Ishikawa (cell line): ENCODE measurements around the gene MYH14.

ENCODE experiments used
- EP300 ChIP-seq: IDR thresholded peaks from 2 replicates; pipeline ENCODE4 v1.6.1; 2012; ENCODE audit warnings: borderline replicate concordance
- NFIC ChIP-seq: IDR thresholded peaks from 2 replicates; pipeline ENCODE4 v1.6.1; 2012
- TF ChIP-seq, protein P1 (sequence below): IDR thresholded peaks from 2 replicates; pipeline ENCODE4 v1.6.1; 2012
- TF ChIP-seq, protein P2 (sequence below): IDR thresholded peaks from 2 replicates; pipeline ENCODE4 v1.6.1; 2012; ENCODE audit warnings: low read depth, mild to moderate bottlenecking

DNA sequence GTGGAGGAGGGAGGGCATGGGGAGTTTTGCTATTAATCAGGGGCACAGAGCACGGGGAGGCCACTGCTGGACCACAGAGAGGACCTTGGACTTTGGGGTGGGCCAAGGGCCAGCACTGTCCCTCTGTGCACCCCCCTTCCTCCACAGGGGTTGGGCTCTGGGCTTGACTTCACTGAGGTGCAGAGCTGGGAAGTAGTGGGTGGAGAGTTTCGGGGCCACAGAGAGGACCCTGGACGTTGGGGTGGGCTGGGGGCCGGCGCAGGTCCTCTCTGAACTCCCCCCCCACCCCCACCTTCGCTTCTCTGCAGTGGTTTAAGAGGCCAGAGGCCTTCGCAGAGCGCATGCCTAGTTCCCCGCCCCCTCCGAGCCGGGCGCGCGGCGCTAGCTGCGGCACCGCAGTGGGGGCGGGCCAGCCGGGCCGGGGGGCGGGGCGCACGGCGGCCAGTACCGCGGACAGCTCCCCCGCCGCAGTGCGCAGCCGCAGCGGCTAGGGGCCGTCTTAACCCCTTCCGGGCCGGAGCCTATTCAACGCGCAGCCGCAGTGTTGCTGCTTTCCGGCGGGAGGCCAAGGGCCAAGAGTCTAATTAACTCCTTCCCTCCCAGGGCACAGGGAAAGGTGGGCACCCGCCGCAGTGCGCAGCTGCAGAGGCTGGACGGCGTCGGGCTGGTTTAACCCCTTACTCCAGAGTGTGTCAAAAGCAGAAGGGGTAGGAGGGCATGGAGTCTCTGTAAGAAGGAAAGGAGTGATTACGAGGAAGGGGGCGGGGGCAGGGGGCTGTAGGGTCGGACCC, 122.1 kb downstream of the MYH14 start:
- TF ChIP-seq, protein P1, sequence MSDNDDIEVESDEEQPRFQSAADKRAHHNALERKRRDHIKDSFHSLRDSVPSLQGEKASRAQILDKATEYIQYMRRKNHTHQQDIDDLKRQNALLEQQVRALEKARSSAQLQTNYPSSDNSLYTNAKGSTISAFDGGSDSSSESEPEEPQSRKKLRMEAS, result no peak
- TF ChIP-seq NFIC (no peak), EP300 (peak; percentile 17; the same call in 1 of the 2 replicates)
- TF ChIP-seq, protein P2, sequence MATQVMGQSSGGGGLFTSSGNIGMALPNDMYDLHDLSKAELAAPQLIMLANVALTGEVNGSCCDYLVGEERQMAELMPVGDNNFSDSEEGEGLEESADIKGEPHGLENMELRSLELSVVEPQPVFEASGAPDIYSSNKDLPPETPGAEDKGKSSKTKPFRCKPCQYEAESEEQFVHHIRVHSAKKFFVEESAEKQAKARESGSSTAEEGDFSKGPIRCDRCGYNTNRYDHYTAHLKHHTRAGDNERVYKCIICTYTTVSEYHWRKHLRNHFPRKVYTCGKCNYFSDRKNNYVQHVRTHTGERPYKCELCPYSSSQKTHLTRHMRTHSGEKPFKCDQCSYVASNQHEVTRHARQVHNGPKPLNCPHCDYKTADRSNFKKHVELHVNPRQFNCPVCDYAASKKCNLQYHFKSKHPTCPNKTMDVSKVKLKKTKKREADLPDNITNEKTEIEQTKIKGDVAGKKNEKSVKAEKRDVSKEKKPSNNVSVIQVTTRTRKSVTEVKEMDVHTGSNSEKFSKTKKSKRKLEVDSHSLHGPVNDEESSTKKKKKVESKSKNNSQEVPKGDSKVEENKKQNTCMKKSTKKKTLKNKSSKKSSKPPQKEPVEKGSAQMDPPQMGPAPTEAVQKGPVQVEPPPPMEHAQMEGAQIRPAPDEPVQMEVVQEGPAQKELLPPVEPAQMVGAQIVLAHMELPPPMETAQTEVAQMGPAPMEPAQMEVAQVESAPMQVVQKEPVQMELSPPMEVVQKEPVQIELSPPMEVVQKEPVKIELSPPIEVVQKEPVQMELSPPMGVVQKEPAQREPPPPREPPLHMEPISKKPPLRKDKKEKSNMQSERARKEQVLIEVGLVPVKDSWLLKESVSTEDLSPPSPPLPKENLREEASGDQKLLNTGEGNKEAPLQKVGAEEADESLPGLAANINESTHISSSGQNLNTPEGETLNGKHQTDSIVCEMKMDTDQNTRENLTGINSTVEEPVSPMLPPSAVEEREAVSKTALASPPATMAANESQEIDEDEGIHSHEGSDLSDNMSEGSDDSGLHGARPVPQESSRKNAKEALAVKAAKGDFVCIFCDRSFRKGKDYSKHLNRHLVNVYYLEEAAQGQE, result peak; percentile 96
